ENCODE measurements around the gene ELOVL3. TPM values are rescaled to one million over a fixed set of nuclear protein-coding genes. Genes with fewer than 3 reads are reported as not detected.
"Not testable (repeated sequence)": the region's sequence is repeated elsewhere in the genome, so short reads cannot be mapped to it uniquely, and the experiment has no call there.

ELOVL3 gene, protein sequence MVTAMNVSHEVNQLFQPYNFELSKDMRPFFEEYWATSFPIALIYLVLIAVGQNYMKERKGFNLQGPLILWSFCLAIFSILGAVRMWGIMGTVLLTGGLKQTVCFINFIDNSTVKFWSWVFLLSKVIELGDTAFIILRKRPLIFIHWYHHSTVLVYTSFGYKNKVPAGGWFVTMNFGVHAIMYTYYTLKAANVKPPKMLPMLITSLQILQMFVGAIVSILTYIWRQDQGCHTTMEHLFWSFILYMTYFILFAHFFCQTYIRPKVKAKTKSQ
- under 1 TPM; 0.17 to 0.56 (median 0.32) TPM for total RNA-seq
- 0.18 TPM for polyA plus RNA-seq
- long read RNA-seq, donor 1 = 0 reads
- long read RNA-seq, donor 2 = 0 reads
- long read RNA-seq, donor 3, partial matches to known transcripts = 0 of 2 reads
- long read RNA-seq, donor 3, other reads (novel, unspliced or antisense) = 0 of 2 reads
- long read RNA-seq, donor 4 = 0 reads

GRCh38 chr10:102225646-102226541 is at the start of gene ELOVL3:
ELOVL3 (plus strand) TSS chr10:102226299; CDS start chr10:102226549, 250 bp downstream.
- Histone ChIP-seq H3K27ac (ENCODE audit: low read length) (peak within 1 kb of the TSS; percentile 89), H3K4me3 (ENCODE audit: low read length) (peak within 1 kb of the TSS; percentile 37), H3K9me3 (ENCODE audit: control insufficient read depth, low read length) (no peaks in the 10 kb centered on the region), H3K4me1 (ENCODE audit: control insufficient read depth, insufficient read depth, low read length) (peaks cover 4% of the 10 kb centered on the region), H3K27me3 (ENCODE audit: control insufficient read depth, insufficient read depth) (no peaks in the 10 kb centered on the region)
- intact Hi-C loops (cut with DNase I) = loop anchor here (5.0 to 10.0 kb wide), 4 partner anchors 51 to 171 kb away; partner anchors contain the start of genes NFKB2 (in 1 of the 4) and NOLC1 (in 1 of the 4)
- 5% methylated on average over 47 of the region's 47 CpGs for WGBS
- peak; percentile 97 to 98 for ATAC-seq
- peak; percentile 96 to 98 (median 97) for DNase-seq

- no peak for ATAC-seq
- WGBS = 63% methylated on average over 2 of the region's 2 CpGs
- intact Hi-C loops (cut with DNase I) = no loop called here
Measured at GRCh38 chr10:102184606-102185005, 41.5 kb upstream of the ELOVL3 start.

DNA sequence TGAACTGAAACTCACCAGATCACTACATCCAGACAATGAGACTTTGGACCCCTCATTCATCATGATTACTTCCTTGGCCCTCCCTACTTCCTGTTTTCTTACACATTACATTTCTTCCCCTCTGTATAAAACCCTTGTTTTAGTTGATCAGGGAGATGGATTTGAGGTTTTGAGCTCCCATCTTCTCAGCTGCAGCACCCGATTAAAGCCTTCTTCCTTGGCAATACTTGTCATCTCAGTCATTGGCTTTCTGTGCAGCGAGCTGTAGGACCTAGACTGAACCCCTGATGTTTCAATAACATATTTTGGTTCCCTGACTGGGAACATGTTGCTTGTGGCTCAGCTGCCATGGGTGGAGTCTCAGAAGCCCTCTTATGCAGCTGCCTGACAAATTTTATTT is 40.8 kb upstream of the ELOVL3 start:
- intact Hi-C loops (cut with DNase I) = no loop called here
- no peaks in the 10 kb centered on the region for H3K9me3 ChIP-seq (ENCODE audit: control insufficient read depth, low read length)
- no peak for ATAC-seq
- H3K27ac ChIP-seq (ENCODE audit: low read length) = no peak overlapping the region
- H3K27me3 ChIP-seq (ENCODE audit: control insufficient read depth, insufficient read depth) = no peaks in the 10 kb centered on the region
- no peaks in the 10 kb centered on the region for H3K4me1 ChIP-seq (ENCODE audit: control insufficient read depth, insufficient read depth, low read length)
- WGBS = 69% methylated on average over 2 of the region's 2 CpGs
- no peak overlapping the region for H3K4me3 ChIP-seq (ENCODE audit: low read length)
- DNase-seq = no peak

More at GRCh38 chr10:102184606-102185005, 41.5 kb upstream of the ELOVL3 start:
- Histone ChIP-seq H3K27me3 (ENCODE audit: control insufficient read depth, insufficient read depth) (no peaks in the 10 kb centered on the region), H3K4me3 (ENCODE audit: low read length) (no peak overlapping the region), H3K4me1 (ENCODE audit: control insufficient read depth, insufficient read depth, low read length) (no peaks in the 10 kb centered on the region), H3K9me3 (ENCODE audit: control insufficient read depth, low read length) (no peaks in the 10 kb centered on the region), H3K27ac (ENCODE audit: low read length) (no peak overlapping the region)
- no peak for DNase-seq

DNA sequence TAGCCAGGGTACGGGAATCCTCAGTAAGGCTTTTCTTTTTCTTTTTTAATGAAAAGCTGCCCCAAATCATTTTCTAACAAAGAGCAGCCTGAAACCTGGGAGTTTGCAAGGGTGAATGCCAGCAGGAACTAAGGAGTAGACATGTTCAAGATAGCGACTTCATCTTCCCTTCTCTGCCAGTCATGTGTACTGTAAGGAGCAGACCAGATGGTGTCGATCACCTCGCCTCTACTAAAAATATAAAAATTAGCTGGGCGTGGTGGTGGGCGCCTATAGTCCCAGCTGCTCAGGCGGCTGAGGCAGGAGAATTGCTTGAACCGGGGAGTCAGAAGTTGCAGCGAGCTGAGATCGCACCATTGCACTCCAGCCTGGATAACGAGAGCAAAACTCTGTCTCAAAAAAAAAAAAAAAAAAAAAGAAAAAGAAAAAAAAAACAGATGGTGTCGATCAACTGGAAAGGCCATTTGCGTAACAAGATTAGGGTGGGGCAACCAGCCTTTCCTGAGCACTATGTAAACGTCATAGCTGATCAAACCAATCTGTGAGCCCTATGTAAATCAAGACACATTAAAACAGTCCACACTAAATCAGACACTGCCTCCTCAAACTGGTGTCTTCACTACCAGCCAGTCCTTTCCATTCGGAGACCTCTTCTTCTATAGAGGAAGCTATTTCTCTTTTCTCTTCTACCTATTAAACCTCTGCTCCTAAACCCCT is 40.1 kb upstream of the ELOVL3 start:
- 74% methylated on average over 15 of the region's 15 CpGs for WGBS
- Histone ChIP-seq H3K9me3 (ENCODE audit: control insufficient read depth, low read length) (no peaks in the 10 kb centered on the region), H3K27ac (ENCODE audit: low read length) (no peak overlapping the region), H3K27me3 (ENCODE audit: control insufficient read depth, insufficient read depth) (no peaks in the 10 kb centered on the region), H3K4me1 (ENCODE audit: control insufficient read depth, insufficient read depth, low read length) (no peaks in the 10 kb centered on the region), H3K4me3 (ENCODE audit: low read length) (no peak overlapping the region)
- DNase-seq (no peak), ATAC-seq (peak in 1 of 2 donors; percentile 40)
- intact Hi-C loops (cut with DNase I) = no loop called here

- peak in 1 of 2 donors; percentile 22 for ATAC-seq
- Histone ChIP-seq H3K4me3 (ENCODE audit: low read length) (no peak overlapping the region), H3K27ac (ENCODE audit: low read length) (no peak overlapping the region), H3K9me3 (ENCODE audit: control insufficient read depth, low read length) (no peaks in the 10 kb centered on the region), H3K4me1 (ENCODE audit: control insufficient read depth, insufficient read depth, low read length) (no peaks in the 10 kb centered on the region), H3K27me3 (ENCODE audit: control insufficient read depth, insufficient read depth) (no peaks in the 10 kb centered on the region)
- intact Hi-C loops (cut with DNase I) = no loop called here
- WGBS = 65% methylated on average over 3 of the region's 3 CpGs
- DNase-seq = no peak
Measured at GRCh38 chr10:102188298-102188940, 37.7 kb upstream of the ELOVL3 start.

- H3K4me3 ChIP-seq (ENCODE audit: low read length); ATAC-seq; H3K27me3 ChIP-seq (ENCODE audit: control insufficient read depth, insufficient read depth); H3K9me3 ChIP-seq (ENCODE audit: control insufficient read depth, low read length); H3K27ac ChIP-seq (ENCODE audit: low read length); DNase-seq; H3K4me1 ChIP-seq (ENCODE audit: control insufficient read depth, insufficient read depth, low read length); intact Hi-C loops (cut with DNase I): not testable (repeated sequence)
- WGBS = 77% methylated on average over 7 of the region's 7 CpGs
Measured at GRCh38 chr10:102188941-102189898, 36.9 kb upstream of the ELOVL3 start.

DNA sequence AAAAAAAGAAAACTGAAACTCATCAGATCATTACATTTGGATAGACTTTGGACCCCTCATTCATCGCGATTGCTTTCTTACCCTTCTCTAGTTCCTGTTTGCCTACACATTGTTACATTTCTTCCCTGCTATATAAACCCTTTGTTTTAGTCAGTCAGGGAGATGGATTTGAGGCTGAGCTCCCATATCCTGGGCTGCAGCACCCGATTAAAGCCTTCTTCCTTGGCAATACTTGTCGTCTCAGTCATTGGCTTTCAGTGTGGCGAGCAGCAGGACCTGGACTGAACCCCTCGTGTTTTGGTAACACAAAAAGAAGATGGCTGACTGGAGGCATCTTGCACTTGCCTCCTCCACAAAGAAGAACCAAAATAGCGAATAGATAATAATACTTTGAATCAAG is 34.1 kb upstream of the ELOVL3 start:
- WGBS = 82% methylated on average over 7 of the region's 7 CpGs
- ATAC-seq = no peak

GRCh38 chr10:102195296-102195870 is 30.7 kb upstream of the ELOVL3 start:
- no peaks in the 10 kb centered on the region for H3K27me3 ChIP-seq (ENCODE audit: control insufficient read depth, insufficient read depth)
- H3K4me3 ChIP-seq (ENCODE audit: low read length) = no peak overlapping the region
- no peaks in the 10 kb centered on the region for H3K9me3 ChIP-seq (ENCODE audit: control insufficient read depth, low read length)
- H3K27ac ChIP-seq (ENCODE audit: low read length) = no peak overlapping the region
- no peak for DNase-seq
- H3K4me1 ChIP-seq (ENCODE audit: control insufficient read depth, insufficient read depth, low read length) = no peaks in the 10 kb centered on the region
- WGBS = 76% methylated on average over 6 of the region's 6 CpGs
- no peak for ATAC-seq
- intact Hi-C loops (cut with DNase I) = no loop called here

More for the DNA sequence above, 34.1 kb upstream of the ELOVL3 start:
- Histone ChIP-seq H3K9me3 (ENCODE audit: control insufficient read depth, low read length) (no peaks in the 10 kb centered on the region), H3K4me1 (ENCODE audit: control insufficient read depth, insufficient read depth, low read length) (no peaks in the 10 kb centered on the region), H3K27ac (ENCODE audit: low read length) (no peak overlapping the region), H3K27me3 (ENCODE audit: control insufficient read depth, insufficient read depth) (no peaks in the 10 kb centered on the region), H3K4me3 (ENCODE audit: low read length) (no peak overlapping the region)
- intact Hi-C loops (cut with DNase I) = no loop called here
- no peak for DNase-seq

DNA sequence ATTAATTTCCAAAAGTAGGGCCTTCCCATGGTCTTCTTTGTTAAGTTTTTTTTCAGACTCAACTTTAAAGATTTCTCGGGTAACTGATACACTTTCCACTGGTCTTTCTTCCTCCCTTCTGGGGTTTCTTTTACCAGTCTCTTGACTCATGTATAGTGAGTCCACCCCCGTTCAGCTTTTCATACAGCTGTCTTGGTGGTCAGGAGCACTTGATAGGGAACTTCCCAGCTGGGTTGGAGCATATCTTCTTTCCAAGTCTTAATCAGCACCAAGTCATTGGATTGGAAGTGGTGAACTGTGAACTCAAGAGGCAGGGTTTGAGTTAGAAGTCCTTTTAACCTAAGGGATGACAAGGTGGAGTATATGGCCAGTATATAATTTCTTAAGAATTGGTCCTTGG is 29.2 kb upstream of the ELOVL3 start:
- 64% methylated on average over 2 of the region's 2 CpGs for WGBS
- no peak for DNase-seq
- H3K4me1 ChIP-seq (ENCODE audit: control insufficient read depth, insufficient read depth, low read length) = no peaks in the 10 kb centered on the region
- H3K9me3 ChIP-seq (ENCODE audit: control insufficient read depth, low read length) = no peaks in the 10 kb centered on the region
- H3K27ac ChIP-seq (ENCODE audit: low read length) = no peak overlapping the region
- no peaks in the 10 kb centered on the region for H3K27me3 ChIP-seq (ENCODE audit: control insufficient read depth, insufficient read depth)
- ATAC-seq = no peak
- no peak overlapping the region for H3K4me3 ChIP-seq (ENCODE audit: low read length)
- intact Hi-C loops (cut with DNase I) = no loop called here

Data from right cardiac atrium (tissue), 5 donors.